Measurements from ENCODE around the gene SORT1.

Gene SORT1

GRCh38 chr1:109316506-109316905, 81.2 kb downstream of the SORT1 start:
- TF ChIP-seq CTCF (IDR thresholded peaks at IDR 0.05; ENCODE audit: insufficient read depth, low read length, missing control alignments) = no peak
- DNase-seq (ENCODE audit: low read depth, low spot score) = no peak
- no peak overlapping the region for H3K4me3 ChIP-seq (ENCODE audit: low read depth, low read length)
- CTCF ChIA-PET = interaction anchor here (1.4 to 1.6 kb wide), 2 partner anchors 9 to 83 kb away, joined by 4 to 5 read pairs; partner anchors contain the start of gene MYBPHL
- POLR2A ChIA-PET = no interaction called here

- TF ChIP-seq CTCF (IDR thresholded peaks at IDR 0.05; ENCODE audit: insufficient read depth, low read length, missing control alignments) = no peak
- CTCF ChIA-PET = interaction anchor here (1.1 kb wide), 1 partner anchor 9 kb away, joined by 3 read pairs; the partner anchor contains the start of gene MYBPHL
- no peak overlapping the region for H3K4me3 ChIP-seq (ENCODE audit: low read depth, low read length)
- no peak for DNase-seq (ENCODE audit: low read depth, low spot score)
- POLR2A ChIA-PET = no interaction called here
Measured at GRCh38 chr1:109315288-109315687, 82.4 kb downstream of the SORT1 start.

- POLR2A ChIA-PET = no interaction called here
Measured at GRCh38 chr1:109314795-109315194, 82.9 kb downstream of the SORT1 start.

GRCh38 chr1:109312978-109313775, 84.5 kb downstream of the SORT1 start:
- POLR2A ChIA-PET = no interaction called here
- no peak overlapping the region for H3K4me3 ChIP-seq (ENCODE audit: low read depth, low read length)
- TF ChIP-seq CTCF (IDR thresholded peaks at IDR 0.05; ENCODE audit: insufficient read depth, low read length, missing control alignments) = no peak
- DNase-seq (ENCODE audit: low read depth, low spot score) = no peak
- CTCF ChIA-PET = interaction anchor here (1.4 kb wide), 1 partner anchor 37 kb away, joined by 4 read pairs; no protein-coding TSS in a partner anchor

More at GRCh38 chr1:109314795-109315194, 82.9 kb downstream of the SORT1 start:
- CTCF ChIA-PET = no interaction called here
- DNase-seq (ENCODE audit: low read depth, low spot score) = no peak
- H3K4me3 ChIP-seq (ENCODE audit: low read depth, low read length) = no peak overlapping the region
- TF ChIP-seq CTCF (IDR thresholded peaks at IDR 0.05; ENCODE audit: insufficient read depth, low read length, missing control alignments) = no peak

- CTCF ChIA-PET = interaction anchor here (1.4 kb wide), 1 partner anchor 36 kb away, joined by 4 read pairs; no protein-coding TSS in a partner anchor
- POLR2A ChIA-PET = no interaction called here
- DNase-seq (ENCODE audit: low read depth, low spot score) = no peak
- no peak overlapping the region for H3K4me3 ChIP-seq (ENCODE audit: low read depth, low read length)
- TF ChIP-seq CTCF (IDR thresholded peaks at IDR 0.05; ENCODE audit: insufficient read depth, low read length, missing control alignments) = no peak
Measured at GRCh38 chr1:109312246-109312645, 85.5 kb downstream of the SORT1 start.

GRCh38 chr1:109309347-109309746, 88.4 kb downstream of the SORT1 start:
- POLR2A ChIA-PET = no interaction called here
- DNase-seq (ENCODE audit: low read depth, low spot score) = no peak

More at GRCh38 chr1:109309347-109309746, 88.4 kb downstream of the SORT1 start:
- H3K4me3 ChIP-seq (ENCODE audit: low read depth, low read length) = no peak overlapping the region
- no peak for TF ChIP-seq CTCF (IDR thresholded peaks at IDR 0.05; ENCODE audit: insufficient read depth, low read length, missing control alignments)
- CTCF ChIA-PET = no interaction called here
